Uterus (tissue), 4 donors: ENCODE data around the gene RBM27. TPM values are rescaled to one million over a fixed set of nuclear protein-coding genes. Genes with fewer than 3 reads are reported as not detected.
A peak's percentile ranks its signal among the peaks of the same experiment; 100 is the strongest.

Experiments used
- DNase-seq, 2 donors: peaks; one replicate each; pipeline ENCODE4 v3.0.0-alpha.2; 2019 to 2020
- H3K27ac ChIP-seq, 2 donors: fragments of 200-600 bp; sonication (generic); 1 replicate in 1 of 2; 2 replicates in 1 of 2; pipeline ENCODE4 v1.5.1; 2016 to 2018
- H3K27me3 ChIP-seq, 2 donors: fragments of 200-600 bp; sonication (generic); one replicate each; pipeline ENCODE4 v1.5.1; 2018 to 2019; ENCODE audit warnings: control low read depth in 1 of 2
- H3K36me3 ChIP-seq, 2 donors: fragments of 200-600 bp; sonication (generic); one replicate each; pipeline ENCODE4 v1.5.1; 2019; ENCODE audit warnings: control low read depth in 1 of 2
- H3K4me1 ChIP-seq, 2 donors: fragments of 200-600 bp; sonication (generic); one replicate each; pipeline ENCODE4 v1.5.1; 2018 to 2019; ENCODE audit warnings: control low read depth in 1 of 2
- H3K4me3 ChIP-seq, 2 donors: fragments of 200-600 bp; sonication (generic); 1 replicate in 1 of 2; 2 replicates in 1 of 2; pipeline ENCODE4 v1.5.1; 2018 to 2019; ENCODE audit warnings: mild to moderate bottlenecking in 1 of 2
- H3K9me3 ChIP-seq, 2 donors: fragments of 200-600 bp; sonication (generic); one replicate each; pipeline ENCODE4 v1.5.1; 2019; ENCODE audit warnings: control low read depth in 1 of 2
- CTCF ChIP-seq, 4 experiments: fragments of 200-600 bp in 2 of 4; fragments of 450-650 bp in 2 of 4; sonication (generic) in 2 of 4; IDR thresholded peaks; one replicate each; pipeline ENCODE4 v1.5.1; 2016 to 2019; ENCODE audit warnings: antibody characterized with exemption in 4 of 4, mild to moderate bottlenecking in 2 of 4, moderate library complexity in 1 of 4
- POLR2A ChIP-seq, 2 donors: fragments of 450-650 bp; IDR thresholded peaks; one replicate each; pipeline ENCODE4 v1.6.1; 2016; ENCODE audit warnings: antibody characterized with exemption in 2 of 2, mild to moderate bottlenecking in 1 of 2, moderate library complexity in 1 of 2
- intact Hi-C: fragments of 100-400 bp; cut with DNase I; formaldehyde crosslinking; loops from one replicate; pipeline ENCODE4 v1.15.1; 2023; ENCODE audit warnings: low total_unique reads
- total RNA-seq, 4 donors: library from RNA; depleted of rRNA in 3 of 4; stranded (reverse); fragments of >200 nt in 3 of 4; gene quantifications; one replicate each; pipeline versions ENCODE4 v1.1.0 to v1.2.4, GENCODE V29; 2014 to 2023
- donor health status: DM: yes; HTN: yes; CAD: no.

Gene RBM27
- 10 to 100 TPM; 18.8 to 53.9 (median 29.6) TPM for total RNA-seq

- intact Hi-C loops, result no loop called here
- Histone ChIP-seq H3K4me1 (peaks cover 1 to 6% of the 10 kb centered on the region in 2 donors), H3K36me3 (no peaks in the 10 kb centered on the region), H3K27ac (peak within 1 kb of the TSS; percentile 83 to 90), H3K4me3 (peak within 1 kb of the TSS; percentile 82 to 94), H3K27me3 (no peaks in the 10 kb centered on the region), H3K9me3 (no peaks in the 10 kb centered on the region)
- DNase-seq, result peak; percentile 97 to 98
- TF ChIP-seq CTCF (IDR thresholded peaks at IDR 0.05) (peak in 2 of 4 experiments; percentile 14 to 33), POLR2A (IDR thresholded peaks at IDR 0.05) (peak; percentile 63)
Observed at GRCh38 chr5:146203011-146203871, at the start of gene RBM27. Gene RBM27 (plus strand): TSS chr5:146203605. CDS start chr5:146203766, 161 bp downstream.

GRCh38 chr5:146158255-146158654, 45.1 kb upstream of the RBM27 start:
- H3K9me3 ChIP-seq, result no peaks in the 10 kb centered on the region
- no peak overlapping the region for H3K27ac ChIP-seq
- H3K36me3 ChIP-seq, result no peaks in the 10 kb centered on the region
- H3K4me3 ChIP-seq, result no peak overlapping the region
- H3K4me1 ChIP-seq, result no peaks in the 10 kb centered on the region
- H3K27me3 ChIP-seq, result no peaks in the 10 kb centered on the region
- intact Hi-C loops, result no loop called here
- no peak for TF ChIP-seq POLR2A (IDR thresholded peaks at IDR 0.05)
- DNase-seq, result no peak

GRCh38 chr5:146164382-146164781, 39.0 kb upstream of the RBM27 start:
- Histone ChIP-seq H3K27me3 (no peaks in the 10 kb centered on the region), H3K4me3 (no peak overlapping the region), H3K27ac (no peak overlapping the region), H3K4me1 (no peaks in the 10 kb centered on the region), H3K36me3 (peaks cover 0 to 2% of the 10 kb centered on the region in 2 donors), H3K9me3 (no peaks in the 10 kb centered on the region)
- intact Hi-C loops, result no loop called here
- TF ChIP-seq CTCF (IDR thresholded peaks at IDR 0.05) (no peak), POLR2A (IDR thresholded peaks at IDR 0.05) (no peak)
- DNase-seq, result no peak

GRCh38 chr5:146165460-146165859, 37.9 kb upstream of the RBM27 start:
- H3K9me3 ChIP-seq, result no peaks in the 10 kb centered on the region
- peaks cover 0 to 2% of the 10 kb centered on the region in 2 donors for H3K36me3 ChIP-seq
- TF ChIP-seq CTCF (IDR thresholded peaks at IDR 0.05) (no peak), POLR2A (IDR thresholded peaks at IDR 0.05) (no peak)
- H3K4me3 ChIP-seq, result no peak overlapping the region
- DNase-seq, result no peak
- no peaks in the 10 kb centered on the region for H3K27me3 ChIP-seq
- H3K4me1 ChIP-seq, result no peaks in the 10 kb centered on the region
- intact Hi-C loops, result no loop called here
- H3K27ac ChIP-seq, result no peak overlapping the region

- DNase-seq, result no peak
- Histone ChIP-seq H3K27me3 (no peaks in the 10 kb centered on the region), H3K4me1 (no peaks in the 10 kb centered on the region), H3K36me3 (peaks cover 0 to 2% of the 10 kb centered on the region in 2 donors), H3K4me3 (no peak overlapping the region), H3K27ac (no peak overlapping the region), H3K9me3 (no peaks in the 10 kb centered on the region)
- no peak for TF ChIP-seq POLR2A (IDR thresholded peaks at IDR 0.05)
- TF ChIP-seq CTCF (IDR thresholded peaks at IDR 0.05), result no peak
- intact Hi-C loops, result no loop called here
Observed at GRCh38 chr5:146165903-146166302, 37.5 kb upstream of the RBM27 start.
